Adipocyte (in vitro differentiated cells): Measurements from ENCODE around the gene KDELR3.
"Not testable (repeated sequence)": the region's sequence is repeated elsewhere in the genome, so short reads cannot be mapped to it uniquely, and the experiment has no call there.

Experiments
- DNase-seq: peaks from one replicate; pipeline ENCODE4 v3.0.0-alpha.2; 2015; ENCODE audit warnings: low read depth
- H3K27me3 ChIP-seq: replicated peaks from 2 replicates; pipeline ENCODE4 v1.7.0; 2013; ENCODE audit warnings: mild to moderate bottlenecking, low read length, moderate library complexity; ENCODE audit not compliant: control insufficient read depth, insufficient read depth
- H3K36me3 ChIP-seq: 2 replicates; pipeline ENCODE4 v1.7.0; 2013; ENCODE audit warnings: low read length, mild to moderate bottlenecking, moderate library complexity; ENCODE audit not compliant: control insufficient read depth, insufficient read depth, severe bottlenecking
- H3K4me1 ChIP-seq: 2 replicates; pipeline ENCODE4 v1.7.0; 2013; ENCODE audit warnings: mild to moderate bottlenecking, low read length, moderate library complexity; ENCODE audit not compliant: control insufficient read depth, insufficient read depth
- H3K4me3 ChIP-seq: 2 replicates; pipeline ENCODE4 v1.7.0; 2013; ENCODE audit warnings: mild to moderate bottlenecking, low read length, moderate library complexity
- H3K9ac ChIP-seq: 2 replicates; pipeline ENCODE4 v1.7.0; 2013; ENCODE audit warnings: mild to moderate bottlenecking, low read length, moderate library complexity
- H3K9me3 ChIP-seq: 2 replicates; pipeline ENCODE4 v1.7.0; 2013; ENCODE audit warnings: mild to moderate bottlenecking, low read length, moderate library complexity; ENCODE audit not compliant: control insufficient read depth

The KDELR3 gene

DNA sequence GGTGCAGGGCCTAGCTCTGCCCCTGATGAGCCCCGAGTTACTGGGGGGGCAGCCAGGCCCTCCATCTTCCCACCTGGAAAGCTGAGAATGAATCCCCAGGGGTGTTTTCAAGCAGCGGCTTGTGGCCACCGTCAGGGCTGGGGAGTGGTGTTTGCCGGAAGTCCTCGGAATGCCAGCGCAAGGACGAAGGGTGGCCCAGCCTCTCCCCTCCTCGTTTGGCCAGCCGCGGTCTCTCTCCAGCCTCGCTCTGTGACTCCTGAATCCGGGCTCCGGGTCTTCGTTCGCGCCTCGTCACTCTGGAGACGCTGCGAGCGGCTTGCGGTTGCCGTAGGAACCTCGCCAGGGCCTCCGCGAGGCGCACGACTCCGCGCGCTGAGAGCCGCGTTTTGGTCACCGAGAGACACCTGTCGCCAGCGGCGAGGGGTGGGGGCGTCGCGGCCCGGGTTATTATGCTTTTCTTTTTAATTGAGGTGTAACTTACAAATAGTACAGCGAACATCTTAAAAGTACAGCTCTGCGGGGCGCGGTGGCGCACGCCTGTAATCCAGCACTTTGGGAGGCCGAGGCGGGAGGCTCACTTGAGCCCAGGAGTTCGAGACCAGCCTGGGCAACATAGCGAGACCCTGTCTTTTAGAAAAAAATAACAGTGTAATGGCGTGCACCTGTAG, 6.3 kb upstream of the KDELR3 start:
- Histone ChIP-seq H3K9ac (no peak overlapping the region), H3K36me3 (no peaks in the 10 kb centered on the region), H3K27me3 (peaks cover 52% of the 10 kb centered on the region), H3K4me1 (peaks cover 9% of the 10 kb centered on the region), H3K9me3 (no peaks in the 10 kb centered on the region), H3K4me3 (peak overlapping the region; percentile 33)
- DNase-seq: peak; percentile 92

GRCh38 chr22:38462960-38463784, 4.7 kb upstream of the KDELR3 start:
- peaks cover 13% of the 10 kb centered on the region for H3K4me1 ChIP-seq
- peaks cover 43% of the 10 kb centered on the region for H3K27me3 ChIP-seq
- no peaks in the 10 kb centered on the region for H3K36me3 ChIP-seq
- H3K9ac ChIP-seq: no peak overlapping the region
- H3K4me3 ChIP-seq: no peak overlapping the region
- H3K9me3 ChIP-seq: no peaks in the 10 kb centered on the region
- no peak for DNase-seq

- H3K27me3 ChIP-seq: peaks cover 28% of the 10 kb centered on the region
- no peak for DNase-seq
- peaks cover 22% of the 10 kb centered on the region for H3K4me1 ChIP-seq
- no peak overlapping the region for H3K4me3 ChIP-seq
- no peaks in the 10 kb centered on the region for H3K9me3 ChIP-seq
- H3K9ac ChIP-seq: no peak overlapping the region
- H3K36me3 ChIP-seq: no peaks in the 10 kb centered on the region
Measured at GRCh38 chr22:38464992-38465672, 2.8 kb upstream of the KDELR3 start.

DNA sequence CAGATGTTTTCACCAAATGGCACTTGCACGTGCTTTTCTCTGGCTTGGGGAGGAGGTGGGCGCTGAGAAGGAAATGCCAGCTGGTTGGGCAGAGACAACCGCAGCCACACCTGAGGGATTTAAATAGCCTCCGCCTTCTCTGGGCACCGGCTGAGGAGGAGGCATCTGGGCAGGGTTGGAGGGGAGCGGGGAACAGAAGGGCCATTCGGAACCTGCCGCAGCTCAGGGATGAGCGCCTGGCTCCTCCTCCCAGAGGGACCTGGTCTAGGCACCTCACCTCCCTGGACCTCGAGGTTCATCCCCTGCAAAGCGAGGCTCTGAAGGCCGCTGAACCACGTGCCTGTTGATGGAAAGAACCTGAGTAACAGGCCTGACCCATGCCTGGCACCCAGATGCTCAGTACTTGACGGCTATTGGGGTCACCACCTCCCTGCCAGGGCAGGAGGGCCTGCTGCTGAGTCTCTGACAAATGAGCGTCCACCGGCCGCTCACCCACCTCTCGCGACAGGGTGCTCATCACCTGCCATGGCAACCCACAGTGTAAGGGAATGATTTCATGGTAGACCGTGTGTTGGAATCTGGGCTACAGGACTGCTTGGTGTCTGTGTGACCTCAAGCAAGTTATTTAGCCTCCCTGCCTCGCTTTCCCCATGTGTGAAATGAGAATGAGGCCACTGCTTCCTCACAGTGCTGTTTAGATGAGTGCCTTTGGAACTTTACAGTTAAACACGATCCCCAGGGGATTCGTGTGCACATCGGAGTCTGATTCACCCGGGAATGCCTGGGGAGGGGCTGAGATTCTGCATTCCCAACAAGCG, 2.0 kb upstream of the KDELR3 start:
- H3K4me3 ChIP-seq: no peak overlapping the region
- no peaks in the 10 kb centered on the region for H3K9me3 ChIP-seq
- H3K4me1 ChIP-seq: peaks cover 22% of the 10 kb centered on the region
- no peaks in the 10 kb centered on the region for H3K36me3 ChIP-seq
- H3K27me3 ChIP-seq: peaks cover 21% of the 10 kb centered on the region
- H3K9ac ChIP-seq: no peak overlapping the region
- DNase-seq: no peak

DNA sequence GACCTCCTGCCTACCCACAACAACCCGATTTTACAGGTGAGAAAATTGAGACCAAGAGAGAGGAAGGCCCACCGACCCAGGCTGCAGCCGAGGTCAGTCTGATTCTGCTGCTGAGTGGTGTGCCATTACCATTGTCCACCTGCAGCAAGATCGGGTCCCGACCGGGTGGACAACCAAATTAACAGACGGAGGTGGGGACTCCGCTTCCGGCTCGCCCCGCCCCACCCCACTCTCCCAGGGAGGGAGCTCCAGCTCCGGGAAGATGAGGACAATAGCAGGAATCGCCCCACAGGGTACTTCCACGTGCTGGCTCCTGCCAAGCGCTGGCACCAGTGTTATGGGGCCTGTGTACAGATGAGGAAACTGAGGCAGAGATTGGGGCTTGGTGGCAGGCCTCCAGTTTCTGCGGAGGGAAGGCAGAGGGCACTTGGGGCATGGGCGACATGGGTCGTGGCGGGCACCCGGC, 425 bp upstream of the KDELR3 start:
- Histone ChIP-seq H3K4me1 (peaks cover 15% of the 10 kb centered on the region), H3K27me3 (peaks cover 8% of the 10 kb centered on the region), H3K4me3 (peak overlapping the region; percentile 93), H3K9me3 (no peaks in the 10 kb centered on the region), H3K9ac (peak overlapping the region; percentile 96), H3K36me3 (no peaks in the 10 kb centered on the region)
- DNase-seq: no peak

DNA sequence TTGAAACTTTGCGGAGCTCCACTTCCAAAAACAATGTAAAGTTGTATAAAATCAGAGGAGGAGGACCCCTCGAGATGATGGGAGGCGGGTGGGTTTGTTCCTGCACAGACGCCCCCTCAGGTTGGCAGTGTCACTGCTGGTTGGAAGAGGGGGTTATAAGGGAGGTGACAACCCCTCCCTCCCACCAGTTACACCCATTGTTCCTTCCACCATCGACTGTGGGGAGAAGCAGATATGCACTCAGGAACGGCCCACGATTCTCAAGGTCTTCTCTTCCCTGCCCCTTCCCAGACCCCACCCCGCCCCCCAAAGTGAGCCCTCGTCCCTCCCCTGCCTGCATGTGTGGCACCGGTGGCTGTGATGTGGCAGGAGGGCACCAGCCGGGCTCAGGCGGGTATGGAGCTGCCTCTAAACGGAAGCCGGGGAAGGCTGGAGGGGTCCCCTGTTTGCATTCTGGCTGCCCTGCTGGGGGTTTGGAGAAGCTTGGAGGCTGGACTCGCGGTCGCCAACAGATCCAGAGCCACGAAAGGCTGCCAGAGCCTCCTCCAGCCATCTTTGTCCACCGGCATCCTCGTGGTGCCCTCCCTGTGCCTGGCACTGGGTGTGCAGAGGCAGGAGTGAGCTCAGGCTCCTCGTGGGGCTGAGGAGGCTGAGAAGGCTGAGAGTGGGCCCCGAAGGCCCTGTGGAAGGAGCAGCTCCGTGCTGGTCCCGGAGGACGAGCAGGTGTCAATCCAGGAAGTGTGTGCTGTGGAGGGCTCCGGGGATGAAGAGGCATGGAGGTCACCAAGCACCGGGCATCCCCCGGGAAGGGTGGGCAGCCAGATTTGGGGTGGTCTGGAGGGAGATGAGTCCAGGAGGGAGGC, 778 bp downstream of the KDELR3 start:
- Histone ChIP-seq H3K27me3 (peaks cover 4% of the 10 kb centered on the region), H3K4me3 (peak overlapping the region; percentile 93), H3K9ac (peak overlapping the region; percentile 96), H3K4me1 (peaks cover 15% of the 10 kb centered on the region), H3K36me3 (no peaks in the 10 kb centered on the region), H3K9me3 (no peaks in the 10 kb centered on the region)
- no peak for DNase-seq

GRCh38 chr22:38469306-38469781, 1.4 kb downstream of the KDELR3 start:
- H3K9me3 ChIP-seq: no peaks in the 10 kb centered on the region
- peaks cover 2% of the 10 kb centered on the region for H3K36me3 ChIP-seq
- no peak for DNase-seq
- peaks cover 13% of the 10 kb centered on the region for H3K4me1 ChIP-seq
- peak overlapping the region; percentile 96 for H3K9ac ChIP-seq
- peak overlapping the region; percentile 93 for H3K4me3 ChIP-seq
- peaks cover 4% of the 10 kb centered on the region for H3K27me3 ChIP-seq

DNA sequence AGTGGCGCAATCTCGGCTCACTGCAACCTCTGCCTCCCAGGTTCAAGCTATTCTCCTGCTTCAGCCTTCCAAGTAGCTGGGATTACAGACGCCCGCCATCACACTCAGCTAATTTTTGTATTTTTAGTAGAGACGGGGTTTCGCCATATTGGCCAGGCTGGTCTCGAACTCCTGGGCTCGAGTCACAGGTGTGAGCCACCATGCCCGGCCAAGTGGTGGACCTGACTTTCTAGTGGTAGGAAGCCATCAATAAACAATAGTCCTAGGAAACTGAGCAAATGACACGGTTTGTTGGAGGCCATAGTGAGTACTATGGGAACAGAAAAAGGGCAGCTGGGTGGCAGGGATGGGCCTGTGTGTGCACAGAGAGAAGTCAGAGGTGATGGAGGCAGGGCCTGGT, 2.3 kb downstream of the KDELR3 start:
- H3K4me3 ChIP-seq, H3K9ac ChIP-seq, H3K9me3 ChIP-seq, H3K36me3 ChIP-seq, H3K27me3 ChIP-seq, DNase-seq: not testable (repeated sequence)
- H3K4me1 ChIP-seq: peaks cover 13% of the 10 kb centered on the region

DNA sequence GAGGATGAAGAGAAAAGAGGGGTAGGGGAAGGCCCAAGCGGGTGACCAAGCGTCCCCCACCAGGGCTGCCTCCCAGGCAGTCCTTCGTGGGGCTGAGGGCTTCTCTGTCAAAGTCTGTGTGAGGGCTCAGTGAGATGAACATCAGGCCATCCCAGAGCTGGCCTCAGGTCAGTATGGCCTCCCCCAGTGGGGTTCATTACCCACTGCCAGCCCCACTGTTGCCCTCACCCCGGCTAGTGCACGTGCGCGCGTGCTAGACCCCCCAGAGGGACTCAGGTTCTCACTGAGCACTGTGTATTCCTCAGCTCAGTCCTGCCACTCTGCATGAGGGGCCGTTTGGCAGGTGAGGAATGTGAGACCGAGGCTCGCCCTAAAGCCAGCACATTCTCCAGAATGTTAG, 3.3 kb downstream of the KDELR3 start:
- no peak overlapping the region for H3K4me3 ChIP-seq
- no peaks in the 10 kb centered on the region for H3K9me3 ChIP-seq
- H3K9ac ChIP-seq: no peak overlapping the region
- H3K4me1 ChIP-seq: peaks cover 13% of the 10 kb centered on the region
- no peaks in the 10 kb centered on the region for H3K27me3 ChIP-seq
- DNase-seq: no peak
- peaks cover 5% of the 10 kb centered on the region for H3K36me3 ChIP-seq

- Histone ChIP-seq H3K9ac (no peak overlapping the region), H3K36me3 (peaks cover 12% of the 10 kb centered on the region), H3K27me3 (no peaks in the 10 kb centered on the region), H3K4me3 (no peak overlapping the region), H3K4me1 (peaks cover 3% of the 10 kb centered on the region), H3K9me3 (no peaks in the 10 kb centered on the region)
- DNase-seq: no peak
Measured at GRCh38 chr22:38474003-38474607, 6.2 kb downstream of the KDELR3 start.
